Measurements from ENCODE around the gene CLTCL1. TPM values are rescaled to one million over a fixed set of nuclear protein-coding genes. Genes with fewer than 3 reads are reported as not detected.

CLTCL1 gene
- total RNA-seq, 2 donors from 2014 or later: 0.66 to 2.3 TPM

DNA sequence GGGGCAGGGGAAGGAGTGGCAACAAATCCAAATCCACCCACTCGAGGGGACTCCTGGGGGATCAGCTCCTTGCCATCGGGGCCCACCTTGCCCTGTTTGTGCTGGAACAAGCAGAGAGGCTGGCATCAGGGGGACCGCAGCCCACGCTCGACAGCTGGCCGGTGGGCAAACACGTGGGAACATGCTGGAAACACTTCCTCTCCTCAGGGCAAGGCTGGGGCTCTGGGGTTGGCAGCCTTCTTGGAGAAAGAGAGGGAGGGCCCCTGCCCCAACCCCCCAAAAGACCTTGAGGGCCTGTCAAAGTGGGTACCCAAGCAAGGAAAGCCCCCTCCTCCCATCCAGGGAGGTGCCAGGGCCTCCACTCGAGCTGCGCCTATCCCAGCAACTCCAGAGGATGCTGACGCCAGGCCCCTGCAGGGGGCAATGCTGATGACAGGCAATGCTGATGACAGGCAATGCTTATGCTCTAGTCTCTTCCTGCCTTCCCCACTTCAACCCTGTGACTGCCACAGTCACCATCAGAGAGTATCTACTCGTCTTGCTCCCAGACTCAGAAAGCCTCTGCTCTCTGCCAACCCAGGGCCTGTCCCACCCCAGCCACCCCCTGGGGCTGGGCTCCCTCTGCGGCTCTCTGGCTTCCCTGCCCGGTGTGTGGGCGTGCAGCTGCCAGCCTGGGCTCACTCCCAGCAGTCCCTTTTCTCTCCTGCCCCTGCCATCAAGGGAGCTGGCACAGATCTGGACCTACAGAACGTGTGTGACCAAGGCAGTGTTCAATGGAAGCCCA lies 153.1 kb downstream of the CLTCL1 start:
- WGBS, 2 donors: 89 to 96% methylated on average over 11 to 15 of the region's 15 CpGs
- Histone ChIP-seq H3K9me3 (no peaks in the 10 kb centered on the region), H3K36me3 (replicated peaks in 1 of 2; ENCODE audit: insufficient read depth in 1 of 2, low read depth in 2 of 2) (peaks cover 0 to 27% of the 10 kb centered on the region in 2 donors), H3K27me3 (no peaks in the 10 kb centered on the region), H3K4me1 (peaks cover 3% of the 10 kb centered on the region), H3K27ac (no peak overlapping the region), H3K4me3 (no peak overlapping the region)
- DNase-seq (no peak), ATAC-seq (no peak)
- no peak for TF ChIP-seq CTCF (IDR thresholded peaks at IDR 0.05)
- no peak for TF ChIP-seq POLR2A (IDR thresholded peaks at IDR 0.05)
- intact Hi-C loops (cut with DNase I): no loop called here

GRCh38 chr22:19137384-19138216 lies 153.9 kb downstream of the CLTCL1 start:
- ATAC-seq (no peak), DNase-seq (no peak)
- WGBS, 2 donors: 87 to 90% methylated on average over 9 to 11 of the region's 11 CpGs
- Histone ChIP-seq H3K27ac (no peak overlapping the region), H3K4me3 (no peak overlapping the region), H3K4me1 (no peaks in the 10 kb centered on the region), H3K9me3 (no peaks in the 10 kb centered on the region), H3K27me3 (no peaks in the 10 kb centered on the region), H3K36me3 (replicated peaks in 1 of 2; ENCODE audit: insufficient read depth in 1 of 2, low read depth in 2 of 2) (peaks cover 0 to 27% of the 10 kb centered on the region in 2 donors)
- intact Hi-C loops (cut with DNase I): no loop called here
- TF ChIP-seq CTCF (IDR thresholded peaks at IDR 0.05): no peak
- no peak for TF ChIP-seq POLR2A (IDR thresholded peaks at IDR 0.05)

DNA sequence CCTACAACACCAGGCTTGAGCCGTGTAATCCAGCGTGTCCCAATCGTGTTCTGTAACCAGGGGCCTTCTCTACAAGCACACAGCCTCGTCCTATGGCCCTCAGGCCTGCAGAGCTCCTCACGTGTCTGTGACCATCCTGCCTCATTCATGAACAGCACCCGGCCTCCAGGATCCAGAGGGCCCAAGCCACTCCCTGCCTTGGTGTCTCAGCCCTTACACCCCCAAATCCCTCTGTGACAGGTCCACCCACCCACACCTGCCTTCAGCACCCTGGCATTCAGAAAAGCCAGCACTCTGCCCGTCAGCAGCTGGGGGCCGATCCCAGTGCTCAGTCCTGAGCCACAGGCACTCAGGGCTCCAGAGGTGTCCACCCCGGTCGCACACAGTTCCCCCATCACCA lies 154.6 kb downstream of the CLTCL1 start:
- no peak overlapping the region for H3K27ac ChIP-seq
- DNase-seq (no peak), ATAC-seq (no peak)
- WGBS, 2 donors: 94 to 100% methylated on average over 5 to 10 of the region's 10 CpGs
- H3K4me1 ChIP-seq: no peaks in the 10 kb centered on the region
- H3K27me3 ChIP-seq: no peaks in the 10 kb centered on the region
- H3K4me3 ChIP-seq: no peak overlapping the region
- TF ChIP-seq CTCF (IDR thresholded peaks at IDR 0.05) (no peak), POLR2A (IDR thresholded peaks at IDR 0.05) (no peak)
- peaks cover 0 to 27% of the 10 kb centered on the region in 2 donors for H3K36me3 ChIP-seq (replicated peaks in 1 of 2; ENCODE audit: insufficient read depth in 1 of 2, low read depth in 2 of 2)
- intact Hi-C loops (cut with DNase I): no loop called here
- H3K9me3 ChIP-seq: no peaks in the 10 kb centered on the region

DNA sequence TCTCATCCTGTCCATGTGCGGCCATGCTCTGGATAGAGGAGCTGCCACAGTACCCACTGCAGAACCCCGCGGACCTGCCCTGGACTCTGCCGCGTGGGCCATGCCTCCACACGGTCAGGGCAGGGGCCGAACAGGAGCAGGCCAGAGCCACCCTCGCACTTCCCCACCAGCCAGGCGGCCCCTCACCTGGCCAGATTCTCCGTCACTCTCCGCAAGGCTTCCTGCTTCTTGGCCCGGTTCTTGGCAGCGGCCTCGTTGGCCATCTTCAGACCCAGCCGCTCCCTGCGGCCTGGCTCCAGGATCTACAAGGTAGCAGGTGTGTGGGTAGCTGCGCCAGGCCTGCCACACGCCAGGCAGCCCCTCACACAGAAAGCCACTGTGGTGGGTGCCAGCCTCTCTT lies 156.6 kb downstream of the CLTCL1 start:
- TF ChIP-seq POLR2A (IDR thresholded peaks at IDR 0.05) (no peak), CTCF (IDR thresholded peaks at IDR 0.05) (no peak)
- DNase-seq: no peak
- Histone ChIP-seq H3K27ac (no peak overlapping the region), H3K9me3 (no peaks in the 10 kb centered on the region), H3K4me1 (no peaks in the 10 kb centered on the region), H3K36me3 (replicated peaks in 1 of 2; ENCODE audit: insufficient read depth in 1 of 2, low read depth in 2 of 2) (peaks cover 0 to 23% of the 10 kb centered on the region in 2 donors), H3K27me3 (no peaks in the 10 kb centered on the region), H3K4me3 (no peak overlapping the region)
- no peak for ATAC-seq
- 86 to 90% methylated on average over 12 of the region's 18 CpGs for WGBS, 2 donors
- intact Hi-C loops (cut with DNase I): no loop called here
